CD4-positive, alpha-beta T cell (primary cell): ENCODE measurements around the gene PCDHA3. TPM values are rescaled to one million over a fixed set of nuclear protein-coding genes. Genes with fewer than 3 reads are reported as not detected.
"Not testable (repeated sequence)": the region's sequence is repeated elsewhere in the genome, so short reads cannot be mapped to it uniquely, and the experiment has no call there.

Experiments used
- ATAC-seq: fragments of 200-7000 bp; cut with Tn5 transposase; one replicate; pipeline ENCODE4 v1.10.0; 2022; ENCODE audit warnings: mild to moderate bottlenecking; ENCODE audit not compliant: poor library complexity
- CTCF ChIA-PET: fragments of 350-600 bp; sonication (Branson Sonifier 250); formaldehyde crosslinking; loops from one replicate; lab custom pipeline; 2021; ENCODE audit warnings: antibody characterized with exemption, inconsistent platforms; lab: Charles Lee
- POLR2A ChIA-PET: fragments of 350-600 bp; sonication (Branson Sonifier 250); formaldehyde crosslinking; loops from one replicate; lab custom pipeline; 2021; ENCODE audit warnings: antibody characterized with exemption, inconsistent platforms; lab: Charles Lee
- DNase-seq, 14 experiments: peaks; one replicate each; pipeline ENCODE4 v3.0.0-alpha.2; 2013 to 2020; ENCODE audit warnings: mixed read lengths in 2 of 14
- H3K27ac ChIP-seq, 2 donors: one replicate each; pipeline versions ENCODE4 v1.5.1 to v1.7.0; 2013; ENCODE audit warnings: low read length in 2 of 2, low read depth in 1 of 2, mild to moderate bottlenecking in 1 of 2
- H3K27me3 ChIP-seq, 2 experiments: 1 replicate in 1 of 2; 2 replicates in 1 of 2; pipeline versions ENCODE4 v1.6.1 to v1.7.0; 2013; ENCODE audit warnings: low read length in 2 of 2, control low read depth in 1 of 2, mild to moderate bottlenecking in 1 of 2, moderate library complexity in 1 of 2; ENCODE audit not compliant: insufficient read depth in 2 of 2, control insufficient read depth in 1 of 2
- H3K36me3 ChIP-seq: one replicate; pipeline ENCODE4 v1.6.1; 2013; ENCODE audit warnings: low read length, control low read depth; ENCODE audit not compliant: insufficient read depth
- H3K4me1 ChIP-seq: one replicate; pipeline ENCODE4 v1.6.1; 2013; ENCODE audit warnings: low read length, control low read depth; ENCODE audit not compliant: insufficient read depth
- H3K4me3 ChIP-seq: one replicate; pipeline ENCODE4 v1.5.1; 2013; ENCODE audit warnings: mild to moderate bottlenecking, low read length, moderate library complexity
- H3K9me3 ChIP-seq, 2 experiments: 1 replicate in 1 of 2; 2 replicates in 1 of 2; pipeline versions ENCODE4 v1.6.1 to v1.7.0; 2013; ENCODE audit warnings: low read length in 2 of 2, mild to moderate bottlenecking in 2 of 2, control low read depth in 1 of 2, moderate library complexity in 1 of 2; ENCODE audit not compliant: control insufficient read depth in 1 of 2, insufficient read depth in 1 of 2
- H3K27ac Mint-ChIP-seq: one replicate; pipeline ENCODE4 v1.8.0; 2020; ENCODE audit warnings: mixed read lengths
- H3K27me3 Mint-ChIP-seq: one replicate; pipeline ENCODE4 v1.8.0; 2021; ENCODE audit warnings: mixed read lengths
- H3K36me3 Mint-ChIP-seq: one replicate; pipeline ENCODE4 v1.8.0; 2021; ENCODE audit warnings: low read depth, mixed read lengths
- H3K4me1 Mint-ChIP-seq: one replicate; pipeline ENCODE4 v1.8.0; 2021; ENCODE audit warnings: low read depth, mixed read lengths
- H3K4me3 Mint-ChIP-seq: one replicate; pipeline ENCODE4 v1.8.0; 2020; ENCODE audit warnings: mild to moderate bottlenecking, mixed read lengths
- H3K9me3 Mint-ChIP-seq: one replicate; pipeline ENCODE4 v1.8.0; 2020; ENCODE audit warnings: mixed read lengths
- intact Hi-C, 2 experiments: fragments of 100-400 bp; cut with DNase I in 1 of 2; cut with micrococcal nuclease in 1 of 2; formaldehyde crosslinking; loops; one replicate each; pipeline versions ENCODE4 v1.15.1 to v1.9.0; 2023 to 2025; cut with DNase I, micrococcal nuclease
- total RNA-seq, 174 experiments: library from RNA in 2 of 174; stranded (reverse) in 2 of 174; gene quantifications; one replicate each; pipeline ENCODE4 v1.2.3 and lab custom pipeline; 2021 to 2026
- TF ChIP-seq, protein P1 (sequence below): fragments of 200-600 bp; IDR thresholded peaks from one replicate; pipeline ENCODE4 v1.8.0; 2022; ENCODE audit warnings: antibody characterized with exemption, mild to moderate bottlenecking

Gene PCDHA3
- total RNA-seq, 2 experiments from 2014 or later: not detected

- no peak within 1 kb of the TSS for H3K27ac Mint-ChIP-seq
- peaks cover 47% of the 10 kb centered on the region for H3K27me3 Mint-ChIP-seq
- no peak within 1 kb of the TSS for H3K4me3 Mint-ChIP-seq
- no peak within 1 kb of the TSS for H3K27ac ChIP-seq
- no peaks in the 10 kb centered on the region for H3K4me1 ChIP-seq
- DNase-seq: peak in 1 of 14 experiments; percentile 10
- ChIA-PET CTCF (no interaction called here), POLR2A (no interaction called here)
- no peak for ATAC-seq
- H3K36me3 Mint-ChIP-seq: peaks cover 16% of the 10 kb centered on the region
- H3K4me1 Mint-ChIP-seq: no peaks in the 10 kb centered on the region
- intact Hi-C loops: no loop called here
- no peaks in the 10 kb centered on the region for H3K36me3 ChIP-seq
- TF ChIP-seq, protein P1, sequence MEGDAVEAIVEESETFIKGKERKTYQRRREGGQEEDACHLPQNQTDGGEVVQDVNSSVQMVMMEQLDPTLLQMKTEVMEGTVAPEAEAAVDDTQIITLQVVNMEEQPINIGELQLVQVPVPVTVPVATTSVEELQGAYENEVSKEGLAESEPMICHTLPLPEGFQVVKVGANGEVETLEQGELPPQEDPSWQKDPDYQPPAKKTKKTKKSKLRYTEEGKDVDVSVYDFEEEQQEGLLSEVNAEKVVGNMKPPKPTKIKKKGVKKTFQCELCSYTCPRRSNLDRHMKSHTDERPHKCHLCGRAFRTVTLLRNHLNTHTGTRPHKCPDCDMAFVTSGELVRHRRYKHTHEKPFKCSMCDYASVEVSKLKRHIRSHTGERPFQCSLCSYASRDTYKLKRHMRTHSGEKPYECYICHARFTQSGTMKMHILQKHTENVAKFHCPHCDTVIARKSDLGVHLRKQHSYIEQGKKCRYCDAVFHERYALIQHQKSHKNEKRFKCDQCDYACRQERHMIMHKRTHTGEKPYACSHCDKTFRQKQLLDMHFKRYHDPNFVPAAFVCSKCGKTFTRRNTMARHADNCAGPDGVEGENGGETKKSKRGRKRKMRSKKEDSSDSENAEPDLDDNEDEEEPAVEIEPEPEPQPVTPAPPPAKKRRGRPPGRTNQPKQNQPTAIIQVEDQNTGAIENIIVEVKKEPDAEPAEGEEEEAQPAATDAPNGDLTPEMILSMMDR: no peak
- H3K9me3 Mint-ChIP-seq: peaks cover 19% of the 10 kb centered on the region
- peaks cover 10 to 22% of the 10 kb centered on the region in 2 experiments for H3K27me3 ChIP-seq
- H3K4me3 ChIP-seq: no peak within 1 kb of the TSS
- H3K9me3 ChIP-seq: peaks cover 16 to 37% of the 10 kb centered on the region in 2 experiments
Measured at GRCh38 chr5:140806834-140807775, 6.2 kb downstream of the PCDHA3 start, which contains the start of gene PCDHA4. Gene PCDHA4, plus strand, starts transcription at chr5:140807068.

- H3K27ac Mint-ChIP-seq, H3K27ac ChIP-seq, H3K4me3 ChIP-seq, CTCF ChIA-PET, H3K4me1 ChIP-seq, H3K4me1 Mint-ChIP-seq, ATAC-seq, H3K4me3 Mint-ChIP-seq, H3K36me3 ChIP-seq, DNase-seq, POLR2A ChIA-PET, intact Hi-C loops: not testable (repeated sequence)
- H3K9me3 Mint-ChIP-seq: peaks cover 25% of the 10 kb centered on the region
- Histone ChIP-seq H3K27me3 (peaks cover 7 to 22% of the 10 kb centered on the region in 2 experiments), H3K9me3 (peaks cover 10 to 24% of the 10 kb centered on the region in 2 experiments)
- peaks cover 55% of the 10 kb centered on the region for H3K27me3 Mint-ChIP-seq
- H3K36me3 Mint-ChIP-seq: peaks cover 16% of the 10 kb centered on the region
Measured at GRCh38 chr5:140808241-140808888, 7.5 kb downstream of the PCDHA3 start.

- Histone ChIP-seq H3K36me3 (no peaks in the 10 kb centered on the region), H3K9me3 (peaks cover 8 to 24% of the 10 kb centered on the region in 2 experiments), H3K27ac (no peak overlapping the region), H3K4me1 (no peaks in the 10 kb centered on the region), H3K4me3 (no peak overlapping the region), H3K27me3 (peaks cover 6 to 22% of the 10 kb centered on the region in 2 experiments)
- intact Hi-C loops: no loop called here
- H3K4me3 Mint-ChIP-seq: no peak overlapping the region
- no peak overlapping the region for H3K27ac Mint-ChIP-seq
- CTCF ChIA-PET: no interaction called here
- ATAC-seq: no peak
- no peaks in the 10 kb centered on the region for H3K4me1 Mint-ChIP-seq
- H3K9me3 Mint-ChIP-seq: peaks cover 21% of the 10 kb centered on the region
- POLR2A ChIA-PET: no interaction called here
- H3K36me3 Mint-ChIP-seq: peaks cover 11% of the 10 kb centered on the region
- H3K27me3 Mint-ChIP-seq: peaks cover 50% of the 10 kb centered on the region
- no peak for DNase-seq
- TF ChIP-seq, protein P1: no peak
Measured at GRCh38 chr5:140808889-140809291, 8.0 kb downstream of the PCDHA3 start.
